Prostate gland (tissue), 2 donors: ENCODE results near the gene EPS8. TPM values are rescaled to one million over a fixed set of nuclear protein-coding genes. Genes with fewer than 3 reads are reported as not detected.

Experiments
- DNase-seq: peaks from one replicate; pipeline ENCODE4 v3.0.0-alpha.2; 2019; ENCODE audit warnings: low spot score
- H3K27ac ChIP-seq, 2 donors: fragments of 200-600 bp; sonication (generic); 2 replicates each; pipeline ENCODE4 v1.5.1; 2017 to 2019
- H3K27me3 ChIP-seq: fragments of 200-600 bp; sonication (generic); replicated peaks from 2 replicates; pipeline ENCODE4 v1.5.1; 2019; ENCODE audit not compliant: insufficient read depth
- H3K36me3 ChIP-seq, 2 donors: fragments of 200-600 bp; sonication (generic); 1 replicate in 1 of 2; 2 replicates in 1 of 2; pipeline versions ENCODE4 v1.5.1 to v1.8.1; 2017 to 2019
- H3K4me1 ChIP-seq: fragments of 200-600 bp; sonication (generic); replicated peaks from 2 replicates; pipeline ENCODE4 v1.5.1; 2019
- H3K4me3 ChIP-seq, 2 donors: fragments of 200-600 bp; sonication (generic); 2 replicates each; pipeline ENCODE4 v1.5.1; 2017 to 2019
- H3K9me3 ChIP-seq: fragments of 200-600 bp; sonication (generic); 2 replicates; pipeline ENCODE4 v1.5.1; 2017
- CTCF ChIP-seq, 4 experiments: fragments of 200-600 bp in 2 of 4; fragments of 450-650 bp in 2 of 4; sonication (generic) in 2 of 4; IDR thresholded peaks; 1 replicate in 3 of 4; 2 replicates in 1 of 4; pipeline ENCODE4 v1.5.1; 2016 to 2019; ENCODE audit warnings: antibody characterized with exemption in 4 of 4, mild to moderate bottlenecking in 2 of 4, moderate library complexity in 2 of 4
- POLR2A ChIP-seq: fragments of 450-650 bp; IDR thresholded peaks from one replicate; pipeline ENCODE4 v1.6.1; 2016; ENCODE audit warnings: antibody characterized with exemption, mild to moderate bottlenecking
- POLR2AphosphoS5 ChIP-seq: sonication (generic); formaldehyde crosslinking; IDR thresholded peaks from one replicate; pipeline ENCODE4 v1.6.1; 2017; ENCODE audit warnings: antibody characterized with exemption
- WGBS: methylation state at CpG from one replicate; pipeline ENCODE4 v1.1.5; 2018; 5-methylcytosine and 5-hydroxymethylcytosine counted together
- intact Hi-C: fragments of 100-400 bp; cut with DNase I; formaldehyde crosslinking; loops from one replicate; pipeline ENCODE4 v1.14.2; 2022
- total RNA-seq, 2 donors: library from RNA; depleted of rRNA; stranded (reverse); fragments of >200 nt; gene quantifications; one replicate each; pipeline ENCODE4 v1.1.0, GENCODE V29; 2016

EPS8 gene
- total RNA-seq, 2 donors from 2014 or later = 47.5 to 67.4 TPM

GRCh38 chr12:15738438-15739015 lies 50.7 kb downstream of the EPS8 start:
- TF ChIP-seq CTCF (IDR thresholded peaks at IDR 0.05) (no peak), POLR2A (no peak), POLR2AphosphoS5 (no peak)
- H3K36me3 ChIP-seq = no peaks in the 10 kb centered on the region

GRCh38 chr12:15735837-15736615 lies 53.2 kb downstream of the EPS8 start:
- H3K9me3 ChIP-seq = no peaks in the 10 kb centered on the region
- no peak overlapping the region for H3K4me3 ChIP-seq
- no peak for DNase-seq
- intact Hi-C loops = no loop called here
- 97% methylated on average over 5 of the region's 5 CpGs for WGBS
- TF ChIP-seq POLR2A (no peak), POLR2AphosphoS5 (no peak), CTCF (IDR thresholded peaks at IDR 0.05) (no peak)
- no peaks in the 10 kb centered on the region for H3K27me3 ChIP-seq
- no peaks in the 10 kb centered on the region for H3K4me1 ChIP-seq
- no peak overlapping the region for H3K27ac ChIP-seq
- no peaks in the 10 kb centered on the region for H3K36me3 ChIP-seq

More at GRCh38 chr12:15738438-15739015, 50.7 kb downstream of the EPS8 start:
- no peaks in the 10 kb centered on the region for H3K9me3 ChIP-seq
- no peaks in the 10 kb centered on the region for H3K4me1 ChIP-seq
- 77% methylated on average over 3 of the region's 3 CpGs for WGBS
- no peaks in the 10 kb centered on the region for H3K27me3 ChIP-seq
- intact Hi-C loops = no loop called here
- H3K4me3 ChIP-seq = no peak overlapping the region
- no peak for DNase-seq
- no peak overlapping the region for H3K27ac ChIP-seq

GRCh38 chr12:15733136-15733535 lies 56.1 kb downstream of the EPS8 start:
- WGBS = 70% methylated on average over 3 of the region's 3 CpGs
- no peak for DNase-seq
- Histone ChIP-seq H3K27ac (no peak overlapping the region), H3K9me3 (no peaks in the 10 kb centered on the region), H3K36me3 (no peaks in the 10 kb centered on the region), H3K4me1 (no peaks in the 10 kb centered on the region), H3K27me3 (no peaks in the 10 kb centered on the region), H3K4me3 (no peak overlapping the region)
- intact Hi-C loops = no loop called here
- TF ChIP-seq POLR2AphosphoS5 (no peak), POLR2A (no peak), CTCF (IDR thresholded peaks at IDR 0.05) (no peak)

- Histone ChIP-seq H3K4me1 (no peaks in the 10 kb centered on the region), H3K36me3 (no peaks in the 10 kb centered on the region), H3K4me3 (no peak overlapping the region), H3K27ac (no peak overlapping the region), H3K27me3 (no peaks in the 10 kb centered on the region), H3K9me3 (no peaks in the 10 kb centered on the region)
- WGBS = 54% methylated on average over 6 of the region's 6 CpGs
- intact Hi-C loops = no loop called here
- TF ChIP-seq POLR2A (no peak), CTCF (IDR thresholded peaks at IDR 0.05) (no peak), POLR2AphosphoS5 (no peak)
- no peak for DNase-seq
Measured at GRCh38 chr12:15732341-15733061, 56.7 kb downstream of the EPS8 start.
